HepG2 (cell line): Measurements from ENCODE around the gene CAMTA1. TPM values are rescaled to one million over a fixed set of nuclear protein-coding genes. Genes with fewer than 3 reads are reported as not detected.

Source experiments
- ATAC-seq: fragments of 200-7000 bp; cut with Tn5 transposase; 3 replicates; pipeline ENCODE4 v1.9.1; 2020; ENCODE audit warnings: mild to moderate bottlenecking, moderate library complexity
- BruUV-seq: library from RNA; stranded (reverse); fragments of 400-500 nt; replicated peaks from 2 replicates; lab custom pipeline; 2021; lab: Mats Ljungman, UMichigan
- CTCF ChIA-PET: fragments of 300-600 bp; formaldehyde crosslinking; extraction: SDS; loops from one replicate; lab custom pipeline; 2021; ENCODE audit warnings: low total read pairs, inconsistent platforms, low intra/inter-chr PET ratio; lab: Yijun Ruan, JAX
- POLR2A ChIA-PET: fragments of 350-600 bp; sonication (Branson Sonifier 250); formaldehyde crosslinking; loops from one replicate; lab custom pipeline; 2020; ENCODE audit warnings: antibody characterized with exemption, inconsistent platforms; lab: Yijun Ruan, JAX
- DNase-seq: peaks from one replicate; pipeline ENCODE4 v3.0.0-alpha.2; 2015; ENCODE audit warnings: low spot score
- FAIRE-seq: peaks from 3 replicates; lab custom pipeline; 2011; peaks lifted over from hg19 to GRCh38; lab: Jason Lieb, UNC
- H2AFZ ChIP-seq: one replicate; pipeline ENCODE4 v1.6.1; 2011; ENCODE audit warnings: low read length, inconsistent platforms
- H3K27ac ChIP-seq: fragments of 300-600 bp; 3 replicates; pipeline ENCODE4 v1.8.0; 2011; ENCODE audit warnings: mixed run types, mild to moderate bottlenecking, mixed read lengths, low read length, inconsistent platforms; ENCODE audit not compliant: insufficient read depth; ENCODE audit errors: extremely low read length
- H3K27me3 ChIP-seq, 2 experiments: fragments of 200-600 bp in 1 of 2; 2 replicates in 1 of 2; 3 replicates in 1 of 2; pipeline versions ENCODE4 v1.6.0 to v1.8.0; 2011; ENCODE audit warnings: low read length in 2 of 2, mild to moderate bottlenecking in 2 of 2, moderate library complexity in 2 of 2, inconsistent platforms in 1 of 2; ENCODE audit not compliant: insufficient read depth in 2 of 2, control insufficient read depth in 1 of 2
- H3K36me3 ChIP-seq, 2 experiments: fragments of 200-600 bp in 1 of 2; replicated peaks in 1 of 2; 2 replicates in 1 of 2; 3 replicates in 1 of 2; pipeline versions ENCODE4 v1.5.1 to v1.8.0; 2011; ENCODE audit warnings: low read length in 2 of 2, inconsistent platforms in 1 of 2; ENCODE audit not compliant: insufficient read depth in 2 of 2, control insufficient read depth in 1 of 2
- H3K4me1 ChIP-seq: 2 replicates; pipeline ENCODE4 v1.5.1; 2012; ENCODE audit warnings: low read length, inconsistent platforms; ENCODE audit not compliant: insufficient read depth
- H3K4me2 ChIP-seq: 2 replicates; pipeline ENCODE4 v1.6.0; 2011; ENCODE audit warnings: low read depth, low read length, inconsistent platforms
- H3K4me3 ChIP-seq, 3 experiments: fragments of 200-600 bp in 1 of 3; sonication (generic), shearing (Covaris generic) in 1 of 3; replicated peaks in 1 of 3; 2 replicates each; pipeline ENCODE4 v1.5.1; 2011 to 2016; ENCODE audit warnings: low read length in 3 of 3, inconsistent platforms in 2 of 3, low read depth in 2 of 3, mild to moderate bottlenecking in 2 of 3, control low read depth in 1 of 3, mixed read lengths in 1 of 3; ENCODE audit not compliant: insufficient read depth in 1 of 3
- H3K79me2 ChIP-seq: one replicate; pipeline ENCODE4 v1.6.1; 2011; ENCODE audit warnings: low read length, inconsistent platforms; ENCODE audit not compliant: insufficient read depth
- H3K9ac ChIP-seq: 2 replicates; pipeline ENCODE4 v1.6.0; 2011; ENCODE audit warnings: mild to moderate bottlenecking, low read depth, low read length, inconsistent platforms; ENCODE audit not compliant: insufficient read depth
- H3K9me3 ChIP-seq: 2 replicates; pipeline ENCODE4 v1.5.1; 2012; ENCODE audit warnings: mild to moderate bottlenecking, low read length
- H4K20me1 ChIP-seq: 2 replicates; pipeline ENCODE4 v1.6.0; 2011; ENCODE audit warnings: inconsistent platforms, mild to moderate bottlenecking, low read length, moderate library complexity; ENCODE audit not compliant: insufficient read depth
- GATA4 ChIP-seq: sonication (generic); IDR thresholded peaks from 2 replicates; pipeline ENCODE4 v1.6.1; 2016; ENCODE audit warnings: antibody characterized with exemption, low read depth, borderline replicate concordance
- IKZF4 ChIP-seq: sonication (generic); formaldehyde crosslinking; IDR thresholded peaks from 2 replicates; pipeline ENCODE4 v1.5.1; 2020; ENCODE audit warnings: borderline replicate concordance, mild to moderate bottlenecking, low read depth, missing genetic modification reagents; ENCODE audit errors: not compliant biosample characterization
- MED1 ChIP-seq: sonication (generic); formaldehyde crosslinking; IDR thresholded peaks from 2 replicates; pipeline ENCODE4 v1.4.0; 2020; ENCODE audit warnings: missing genetic modification reagents
- NFKB2 ChIP-seq: sonication (generic); formaldehyde crosslinking; IDR thresholded peaks from 2 replicates; pipeline ENCODE4 v1.4.0; 2020; ENCODE audit warnings: missing genetic modification reagents, borderline replicate concordance
- SMYD3 ChIP-seq: sonication (generic); formaldehyde crosslinking; IDR thresholded peaks from 2 replicates; pipeline ENCODE4 v1.8.1; 2023; ENCODE audit warnings: mild to moderate bottlenecking, missing genetic modification reagents
- TSC22D2 ChIP-seq: sonication (generic); formaldehyde crosslinking; IDR thresholded peaks from 2 replicates; pipeline ENCODE4 v1.5.1; 2020; ENCODE audit warnings: missing genetic modification reagents, mild to moderate bottlenecking, borderline replicate concordance
- ZMYM3 ChIP-seq: sonication (generic); formaldehyde crosslinking; IDR thresholded peaks from 2 replicates; pipeline ENCODE4 v1.5.1; 2020; ENCODE audit warnings: mild to moderate bottlenecking, missing genetic modification reagents
- ZNF121 ChIP-seq: sonication (generic); formaldehyde crosslinking; IDR thresholded peaks from 2 replicates; pipeline ENCODE4 v1.5.0; 2020; ENCODE audit warnings: mild to moderate bottlenecking, missing genetic modification reagents
- ZNF367 ChIP-seq: sonication (generic); formaldehyde crosslinking; IDR thresholded peaks from 2 replicates; pipeline ENCODE4 v1.4.0; 2020; ENCODE audit warnings: missing genetic modification reagents, borderline replicate concordance
- ZNF546 ChIP-seq: sonication (generic); formaldehyde crosslinking; conservative IDR thresholded peaks from 2 replicates; pipeline ENCODE4 v1.8.1; 2023; ENCODE audit warnings: mild to moderate bottlenecking, missing genetic modification reagents
- ZNF564 ChIP-seq: sonication (generic); formaldehyde crosslinking; IDR thresholded peaks from 2 replicates; pipeline ENCODE4 v1.8.1; 2023; ENCODE audit warnings: mild to moderate bottlenecking, missing genetic modification reagents
- WGBS: methylation state at CpG from one replicate; pipeline ENCODE4 v1.1.6; 2017; ENCODE audit warnings: low lambda C conversion rate; 5-methylcytosine and 5-hydroxymethylcytosine counted together
- in situ Hi-C: cut with HindIII; loops from 2 replicates; pipeline ENCODE4 v1.10.0; 2017; ENCODE audit warnings: low pct_unique_long_range_greater_than_20kb; ENCODE audit not compliant: extremely low pct_ligation_motif_present
- intact Hi-C: fragments of 100-400 bp; cut with micrococcal nuclease; formaldehyde crosslinking; loops from one replicate; pipeline ENCODE4 v1.10.0; 2022; ENCODE audit not compliant: unreplicated experiment
- polyA plus RNA-seq, 8 experiments: library from polyadenylated mRNA; depleted of rRNA in 3 of 8; stranded (reverse) in 7 of 8; unstranded in 1 of 8; fragments of >200 nt; fragmentation: Illumina TruSeq in 4 of 8; extraction: Trizol in 4 of 8; gene quantifications; 2 replicates each; pipeline versions ENCODE4 v1.2.1 to v1.2.3, GENCODE V29; 2011 to 2016; ENCODE audit warnings: low read depth in 4 of 8, missing spikeins in 1 of 8, mixed read lengths in 1 of 8; ENCODE audit not compliant: insufficient read depth in 1 of 8
- total RNA-seq, 5 experiments: library from RNA; depleted of rRNA; stranded (reverse); fragments of >200 nt; fragmentation: Illumina TruSeq; extraction: Trizol; gene quantifications; 2 replicates each; pipeline ENCODE4 v1.2.3, GENCODE V29; 2016; ENCODE audit warnings: low read depth in 1 of 5
- TF ChIP-seq, protein P1 (sequence below): sonication (generic); formaldehyde crosslinking; IDR thresholded peaks from 2 replicates; pipeline ENCODE4 v1.4.0; 2020; ENCODE audit warnings: missing genetic modification reagents
- TF ChIP-seq, protein P2 (sequence below): fragments of 450-650 bp; IDR thresholded peaks from 2 replicates; pipeline ENCODE4 v1.6.1; 2016
- TF ChIP-seq, protein P3 (sequence below): sonication (generic); formaldehyde crosslinking; IDR thresholded peaks from 2 replicates; pipeline ENCODE4 v1.4.0; 2020; ENCODE audit warnings: missing genetic modification reagents, low read depth, mild to moderate bottlenecking, borderline replicate concordance
- TF ChIP-seq, protein P4 (sequence below): sonication (generic); formaldehyde crosslinking; IDR thresholded peaks from 2 replicates; pipeline ENCODE4 v1.5.0; 2020; ENCODE audit warnings: missing genetic modification reagents

The CAMTA1 gene
- total and polyA plus RNA-seq, 2 of the 13 experiments (the other 11 are each of a cell fraction or from before 2014, with no cell fraction given): 25.0 to 36.4 TPM

DNA sequence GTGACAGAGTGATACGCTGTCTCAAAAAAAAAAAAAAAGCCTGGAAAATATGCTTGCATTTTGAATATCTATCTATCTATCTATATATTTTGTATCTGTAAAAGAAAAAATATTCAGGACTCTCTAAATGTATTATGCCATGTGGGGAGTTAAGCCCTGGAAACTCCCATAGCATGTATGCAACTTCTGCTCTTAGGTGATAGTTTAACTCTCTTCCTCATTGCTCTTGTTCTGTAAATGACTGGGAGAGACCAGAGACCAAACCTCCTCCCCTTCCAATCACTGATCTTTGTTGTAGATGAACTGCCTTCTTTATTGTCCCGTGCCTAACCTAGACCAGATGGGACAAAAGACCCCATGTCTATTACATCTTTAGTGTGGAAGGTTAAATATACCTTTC lies 37.6 kb upstream of the CAMTA1 start:
- POLR2A ChIA-PET: no interaction called here
- no peak overlapping the region for H3K4me3 ChIP-seq
- in situ Hi-C loops: loop anchor here (10.0 kb wide), 1 partner anchor 57 kb away; no protein-coding TSS in a partner anchor
- no peak overlapping the region for H3K9ac ChIP-seq
- intact Hi-C loops: no loop called here
- H3K27ac ChIP-seq: no peak overlapping the region
- no peak overlapping the region for H2AFZ ChIP-seq
- no peaks in the 10 kb centered on the region for H4K20me1 ChIP-seq
- peaks cover 0 to 4% of the 10 kb centered on the region in 2 experiments; a peak in 1 of 5 replicates for H3K27me3 ChIP-seq
- ATAC-seq: no peak
- 67% methylated on average over 2 of the region's 2 CpGs for WGBS
- H3K9me3 ChIP-seq: no peaks in the 10 kb centered on the region
- no peaks in the 10 kb centered on the region for H3K36me3 ChIP-seq
- no TSS peak for BruUV-seq
- CTCF ChIA-PET: no interaction called here
- no peaks in the 10 kb centered on the region for H3K79me2 ChIP-seq
- no peaks in the 10 kb centered on the region for H3K4me1 ChIP-seq
- no peak overlapping the region for H3K4me2 ChIP-seq
- TF ChIP-seq IKZF4 (CRISPR knock-in tag) (no peak), GATA4 (no peak), ZNF564 (no peak), NFKB2 (CRISPR knock-in tag) (no peak), MED1 (CRISPR knock-in tag) (no peak), ZNF546 (CRISPR knock-in tag) (no peak), SMYD3 (CRISPR knock-in tag) (no peak), ZMYM3 (no peak), ZNF121 (CRISPR knock-in tag) (no peak), ZNF367 (CRISPR knock-in tag) (no peak), TSC22D2 (no peak)
- TF ChIP-seq, protein P1, sequence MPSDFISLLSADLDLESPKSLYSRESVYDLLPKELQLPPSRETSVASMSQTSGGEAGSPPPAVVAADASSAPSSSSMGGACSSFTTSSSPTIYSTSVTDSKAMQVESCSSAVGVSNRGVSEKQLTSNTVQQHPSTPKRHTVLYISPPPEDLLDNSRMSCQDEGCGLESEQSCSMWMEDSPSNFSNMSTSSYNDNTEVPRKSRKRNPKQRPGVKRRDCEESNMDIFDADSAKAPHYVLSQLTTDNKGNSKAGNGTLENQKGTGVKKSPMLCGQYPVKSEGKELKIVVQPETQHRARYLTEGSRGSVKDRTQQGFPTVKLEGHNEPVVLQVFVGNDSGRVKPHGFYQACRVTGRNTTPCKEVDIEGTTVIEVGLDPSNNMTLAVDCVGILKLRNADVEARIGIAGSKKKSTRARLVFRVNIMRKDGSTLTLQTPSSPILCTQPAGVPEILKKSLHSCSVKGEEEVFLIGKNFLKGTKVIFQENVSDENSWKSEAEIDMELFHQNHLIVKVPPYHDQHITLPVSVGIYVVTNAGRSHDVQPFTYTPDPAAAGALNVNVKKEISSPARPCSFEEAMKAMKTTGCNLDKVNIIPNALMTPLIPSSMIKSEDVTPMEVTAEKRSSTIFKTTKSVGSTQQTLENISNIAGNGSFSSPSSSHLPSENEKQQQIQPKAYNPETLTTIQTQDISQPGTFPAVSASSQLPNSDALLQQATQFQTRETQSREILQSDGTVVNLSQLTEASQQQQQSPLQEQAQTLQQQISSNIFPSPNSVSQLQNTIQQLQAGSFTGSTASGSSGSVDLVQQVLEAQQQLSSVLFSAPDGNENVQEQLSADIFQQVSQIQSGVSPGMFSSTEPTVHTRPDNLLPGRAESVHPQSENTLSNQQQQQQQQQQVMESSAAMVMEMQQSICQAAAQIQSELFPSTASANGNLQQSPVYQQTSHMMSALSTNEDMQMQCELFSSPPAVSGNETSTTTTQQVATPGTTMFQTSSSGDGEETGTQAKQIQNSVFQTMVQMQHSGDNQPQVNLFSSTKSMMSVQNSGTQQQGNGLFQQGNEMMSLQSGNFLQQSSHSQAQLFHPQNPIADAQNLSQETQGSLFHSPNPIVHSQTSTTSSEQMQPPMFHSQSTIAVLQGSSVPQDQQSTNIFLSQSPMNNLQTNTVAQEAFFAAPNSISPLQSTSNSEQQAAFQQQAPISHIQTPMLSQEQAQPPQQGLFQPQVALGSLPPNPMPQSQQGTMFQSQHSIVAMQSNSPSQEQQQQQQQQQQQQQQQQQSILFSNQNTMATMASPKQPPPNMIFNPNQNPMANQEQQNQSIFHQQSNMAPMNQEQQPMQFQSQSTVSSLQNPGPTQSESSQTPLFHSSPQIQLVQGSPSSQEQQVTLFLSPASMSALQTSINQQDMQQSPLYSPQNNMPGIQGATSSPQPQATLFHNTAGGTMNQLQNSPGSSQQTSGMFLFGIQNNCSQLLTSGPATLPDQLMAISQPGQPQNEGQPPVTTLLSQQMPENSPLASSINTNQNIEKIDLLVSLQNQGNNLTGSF (CRISPR knock-in tag): no peak
- TF ChIP-seq, protein P2, sequence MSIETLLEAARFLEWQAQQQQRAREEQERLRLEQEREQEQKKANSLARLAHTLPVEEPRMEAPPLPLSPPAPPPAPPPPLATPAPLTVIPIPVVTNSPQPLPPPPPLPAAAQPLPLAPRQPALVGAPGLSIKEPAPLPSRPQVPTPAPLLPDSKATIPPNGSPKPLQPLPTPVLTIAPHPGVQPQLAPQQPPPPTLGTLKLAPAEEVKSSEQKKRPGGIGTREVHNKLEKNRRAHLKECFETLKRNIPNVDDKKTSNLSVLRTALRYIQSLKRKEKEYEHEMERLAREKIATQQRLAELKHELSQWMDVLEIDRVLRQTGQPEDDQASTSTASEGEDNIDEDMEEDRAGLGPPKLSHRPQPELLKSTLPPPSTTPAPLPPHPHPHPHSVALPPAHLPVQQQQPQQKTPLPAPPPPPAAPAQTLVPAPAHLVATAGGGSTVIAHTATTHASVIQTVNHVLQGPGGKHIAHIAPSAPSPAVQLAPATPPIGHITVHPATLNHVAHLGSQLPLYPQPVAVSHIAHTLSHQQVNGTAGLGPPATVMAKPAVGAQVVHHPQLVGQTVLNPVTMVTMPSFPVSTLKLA: no peak
- TF ChIP-seq, protein P3, sequence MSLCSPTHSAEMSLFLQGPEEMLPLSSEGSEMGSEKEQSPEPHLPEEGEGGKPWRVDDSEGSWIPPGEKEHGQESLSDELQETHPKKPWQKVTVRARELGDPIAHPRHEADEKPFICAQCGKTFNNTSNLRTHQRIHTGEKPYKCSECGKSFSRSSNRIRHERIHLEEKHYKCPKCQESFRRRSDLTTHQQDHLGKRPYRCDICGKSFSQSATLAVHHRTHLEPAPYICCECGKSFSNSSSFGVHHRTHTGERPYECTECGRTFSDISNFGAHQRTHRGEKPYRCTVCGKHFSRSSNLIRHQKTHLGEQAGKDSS (CRISPR knock-in tag): no peak
- TF ChIP-seq, protein P4, sequence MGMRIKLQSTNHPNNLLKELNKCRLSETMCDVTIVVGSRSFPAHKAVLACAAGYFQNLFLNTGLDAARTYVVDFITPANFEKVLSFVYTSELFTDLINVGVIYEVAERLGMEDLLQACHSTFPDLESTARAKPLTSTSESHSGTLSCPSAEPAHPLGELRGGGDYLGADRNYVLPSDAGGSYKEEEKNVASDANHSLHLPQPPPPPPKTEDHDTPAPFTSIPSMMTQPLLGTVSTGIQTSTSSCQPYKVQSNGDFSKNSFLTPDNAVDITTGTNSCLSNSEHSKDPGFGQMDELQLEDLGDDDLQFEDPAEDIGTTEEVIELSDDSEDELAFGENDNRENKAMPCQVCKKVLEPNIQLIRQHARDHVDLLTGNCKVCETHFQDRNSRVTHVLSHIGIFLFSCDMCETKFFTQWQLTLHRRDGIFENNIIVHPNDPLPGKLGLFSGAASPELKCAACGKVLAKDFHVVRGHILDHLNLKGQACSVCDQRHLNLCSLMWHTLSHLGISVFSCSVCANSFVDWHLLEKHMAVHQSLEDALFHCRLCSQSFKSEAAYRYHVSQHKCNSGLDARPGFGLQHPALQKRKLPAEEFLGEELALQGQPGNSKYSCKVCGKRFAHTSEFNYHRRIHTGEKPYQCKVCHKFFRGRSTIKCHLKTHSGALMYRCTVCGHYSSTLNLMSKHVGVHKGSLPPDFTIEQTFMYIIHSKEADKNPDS: no peak
- TF ChIP-seq, all 625 proteins: peak for 0
- no peak for FAIRE-seq
- DNase-seq: no peak
